GM19043 (cell line): Measurements from ENCODE around the gene TMPRSS3.

Experiments
- ATAC-seq: cut with Tn5 transposase; IDR thresholded peaks from one replicate; pipeline ENCODE4 v1.9.1; 2021; ENCODE audit warnings: low read depth; ENCODE audit not compliant: unreplicated experiment

TMPRSS3 gene

GRCh38 chr21:42374864-42375499 is 20.9 kb downstream of the TMPRSS3 start:
- no peak for ATAC-seq

GRCh38 chr21:42374457-42374856 is 21.4 kb downstream of the TMPRSS3 start:
- ATAC-seq: no peak

- ATAC-seq: no peak
Observed at GRCh38 chr21:42373908-42374455, 21.9 kb downstream of the TMPRSS3 start.

- ATAC-seq: no peak
Observed at GRCh38 chr21:42373196-42373907, 22.5 kb downstream of the TMPRSS3 start.

GRCh38 chr21:42370894-42371654 is 24.8 kb downstream of the TMPRSS3 start:
- ATAC-seq: no peak

- no peak for ATAC-seq
Observed at GRCh38 chr21:42369821-42370220, 26.0 kb downstream of the TMPRSS3 start.

GRCh38 chr21:42367367-42368165 is 28.3 kb downstream of the TMPRSS3 start:
- ATAC-seq: no peak

- no peak for ATAC-seq
Observed at GRCh38 chr21:42366292-42367010, 29.4 kb downstream of the TMPRSS3 start, which contains the start of gene TFF1. Gene TFF1 (minus strand): TSS chr21:42366535. CDS start chr21:42366495, 40 bp downstream.

GRCh38 chr21:42365770-42366169 is 30.1 kb downstream of the TMPRSS3 start:
- ATAC-seq: no peak

GRCh38 chr21:42364304-42364865 is 31.5 kb downstream of the TMPRSS3 start:
- no peak for ATAC-seq

- ATAC-seq: no peak
Observed at GRCh38 chr21:42363312-42363711, 32.5 kb downstream of the TMPRSS3 start.

- ATAC-seq: no peak
Observed at GRCh38 chr21:42362700-42363099, 33.2 kb downstream of the TMPRSS3 start.

GRCh38 chr21:42362198-42362597 is 33.7 kb downstream of the TMPRSS3 start:
- ATAC-seq: no peak

GRCh38 chr21:42361286-42361685 is 34.6 kb downstream of the TMPRSS3 start:
- no peak for ATAC-seq

- ATAC-seq: no peak
Observed at GRCh38 chr21:42360317-42360716, 35.5 kb downstream of the TMPRSS3 start.

- ATAC-seq: no peak
Observed at GRCh38 chr21:42358937-42359336, 36.9 kb downstream of the TMPRSS3 start.

GRCh38 chr21:42358261-42358660 is 37.6 kb downstream of the TMPRSS3 start:
- ATAC-seq: no peak

GRCh38 chr21:42357307-42357706 is 38.5 kb downstream of the TMPRSS3 start:
- ATAC-seq: no peak

- ATAC-seq: no peak
Observed at GRCh38 chr21:42356650-42357049, 39.2 kb downstream of the TMPRSS3 start.
